T-helper 17 cell (primary cell): ENCODE measurements around the gene CLBA1. TPM values are rescaled to one million over a fixed set of nuclear protein-coding genes. Genes with fewer than 3 reads are reported as not detected.
"Not testable (repeated sequence)": the region's sequence is repeated elsewhere in the genome, so short reads cannot be mapped to it uniquely, and the experiment has no call there.

Experiments used
- ATAC-seq: fragments of 150-1000 bp; cut with Tn5 transposase; 2 replicates; pipeline ENCODE4 v1.10.0; 2021; ENCODE audit warnings: mild to moderate bottlenecking, moderate library complexity
- DNase-seq, 3 donors: peaks; one replicate each; pipeline versions ENCODE4 v3.0.0 to v3.0.0-alpha.2; 2020 to 2021
- H3K9me3 ChIP-seq: one replicate; pipeline ENCODE4 v1.7.0; 2013; ENCODE audit warnings: low read length, mild to moderate bottlenecking; ENCODE audit not compliant: control insufficient read depth, poor library complexity, severe bottlenecking
- H3K27ac Mint-ChIP-seq: one replicate; pipeline ENCODE4 v1.8.0; 2022; ENCODE audit warnings: mild to moderate bottlenecking, moderate library complexity, mixed read lengths
- H3K27me3 Mint-ChIP-seq: one replicate; pipeline ENCODE4 v1.8.0; 2022; ENCODE audit warnings: mixed read lengths
- H3K36me3 Mint-ChIP-seq: one replicate; pipeline ENCODE4 v1.8.0; 2022; ENCODE audit warnings: low read depth, mixed read lengths
- H3K4me1 Mint-ChIP-seq: one replicate; pipeline ENCODE4 v1.8.0; 2022; ENCODE audit warnings: mild to moderate bottlenecking, mixed read lengths
- H3K4me3 Mint-ChIP-seq: one replicate; pipeline ENCODE4 v1.8.0; 2022; ENCODE audit warnings: mild to moderate bottlenecking, moderate library complexity, mixed read lengths
- total RNA-seq, 4 donors: library from RNA in 2 of 4; stranded (reverse) in 2 of 4; gene quantifications; one replicate each; pipeline ENCODE4 v1.2.3 and lab custom pipeline; 2022 to 2026

CLBA1 gene
- total RNA-seq, 2 donors from 2014 or later, result 1.6 to 4.4 TPM

- peak in 1 of 3 donors; percentile 2 for DNase-seq
- H3K27ac Mint-ChIP-seq, H3K4me1 Mint-ChIP-seq, H3K27me3 Mint-ChIP-seq, H3K4me3 Mint-ChIP-seq, ATAC-seq, H3K9me3 ChIP-seq, H3K36me3 Mint-ChIP-seq: not testable (repeated sequence)
These were observed 42.2 kb upstream of the CLBA1 start for GRCh38 chr14:104943216-104944015.

GRCh38 chr14:104944016-104944308 is 41.6 kb upstream of the CLBA1 start:
- H3K4me3 Mint-ChIP-seq, result not testable (repeated sequence)

DNA sequence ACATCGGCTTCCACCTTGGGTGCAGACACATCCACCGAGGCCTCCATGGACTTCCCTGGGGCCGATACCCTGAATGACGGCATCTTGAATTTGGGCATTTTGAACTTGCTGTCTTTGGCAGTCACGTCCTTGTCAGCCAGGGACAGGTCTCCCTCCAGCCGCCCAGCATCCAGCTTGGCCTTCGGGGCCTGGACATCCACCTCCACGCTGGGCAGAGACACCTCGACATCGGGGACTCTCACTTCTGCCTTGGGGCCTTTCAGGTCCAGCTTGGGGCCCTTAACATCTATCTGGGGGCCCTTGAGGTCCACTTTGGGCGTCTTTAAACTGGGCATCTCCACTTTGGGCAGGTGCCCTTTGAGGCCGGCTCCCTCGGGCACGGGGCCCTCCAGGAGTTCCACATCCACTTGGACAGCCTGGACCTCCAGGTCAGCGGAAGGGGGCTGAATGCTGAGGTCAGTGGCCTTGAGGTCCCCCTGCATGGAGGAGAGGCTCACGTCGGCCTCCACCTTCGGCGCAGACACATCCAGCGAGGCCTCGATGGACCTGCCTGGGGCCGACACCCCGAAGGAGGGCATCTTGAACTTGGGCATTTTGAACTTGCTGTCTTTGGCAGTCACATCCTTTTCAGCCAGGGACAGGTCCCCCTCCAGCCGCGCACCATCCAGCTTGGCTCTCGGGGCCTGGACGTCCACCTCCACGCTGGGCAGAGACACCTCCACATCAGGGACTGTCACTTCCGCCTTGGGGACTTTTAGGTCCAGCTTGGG is 41.0 kb upstream of the CLBA1 start:
- H3K27ac Mint-ChIP-seq, H3K4me1 Mint-ChIP-seq, ATAC-seq, H3K27me3 Mint-ChIP-seq, H3K4me3 Mint-ChIP-seq, H3K9me3 ChIP-seq, H3K36me3 Mint-ChIP-seq: not testable (repeated sequence)
- DNase-seq, result peak in 1 of 3 donors; percentile 3

More at GRCh38 chr14:104944016-104944308, 41.6 kb upstream of the CLBA1 start:
- not testable (repeated sequence) for H3K4me1 Mint-ChIP-seq, DNase-seq, H3K36me3 Mint-ChIP-seq, H3K27me3 Mint-ChIP-seq, H3K27ac Mint-ChIP-seq, ATAC-seq, H3K9me3 ChIP-seq

DNA sequence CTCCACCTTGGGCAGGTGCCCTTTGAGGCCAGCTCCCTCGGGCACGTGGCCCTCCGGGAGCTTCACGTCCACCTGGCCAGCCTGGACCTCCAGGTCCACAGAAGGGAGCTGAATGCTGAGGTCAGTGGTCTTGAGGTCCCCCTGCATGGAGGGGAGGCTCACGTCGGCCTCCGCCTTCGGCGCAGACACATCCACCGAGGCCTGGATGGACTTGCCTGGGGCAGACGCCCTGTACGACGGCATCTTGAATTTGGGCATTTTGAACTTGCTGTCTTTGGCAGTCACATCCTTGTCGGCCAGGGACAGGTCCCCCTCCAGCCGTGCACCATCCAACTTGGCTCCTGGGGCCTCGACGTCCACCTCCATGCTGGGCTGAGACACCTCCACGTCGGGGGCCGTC is 40.3 kb upstream of the CLBA1 start:
- not testable (repeated sequence) for H3K4me1 Mint-ChIP-seq, ATAC-seq, H3K27me3 Mint-ChIP-seq, H3K36me3 Mint-ChIP-seq, DNase-seq, H3K9me3 ChIP-seq, H3K4me3 Mint-ChIP-seq, H3K27ac Mint-ChIP-seq

DNA sequence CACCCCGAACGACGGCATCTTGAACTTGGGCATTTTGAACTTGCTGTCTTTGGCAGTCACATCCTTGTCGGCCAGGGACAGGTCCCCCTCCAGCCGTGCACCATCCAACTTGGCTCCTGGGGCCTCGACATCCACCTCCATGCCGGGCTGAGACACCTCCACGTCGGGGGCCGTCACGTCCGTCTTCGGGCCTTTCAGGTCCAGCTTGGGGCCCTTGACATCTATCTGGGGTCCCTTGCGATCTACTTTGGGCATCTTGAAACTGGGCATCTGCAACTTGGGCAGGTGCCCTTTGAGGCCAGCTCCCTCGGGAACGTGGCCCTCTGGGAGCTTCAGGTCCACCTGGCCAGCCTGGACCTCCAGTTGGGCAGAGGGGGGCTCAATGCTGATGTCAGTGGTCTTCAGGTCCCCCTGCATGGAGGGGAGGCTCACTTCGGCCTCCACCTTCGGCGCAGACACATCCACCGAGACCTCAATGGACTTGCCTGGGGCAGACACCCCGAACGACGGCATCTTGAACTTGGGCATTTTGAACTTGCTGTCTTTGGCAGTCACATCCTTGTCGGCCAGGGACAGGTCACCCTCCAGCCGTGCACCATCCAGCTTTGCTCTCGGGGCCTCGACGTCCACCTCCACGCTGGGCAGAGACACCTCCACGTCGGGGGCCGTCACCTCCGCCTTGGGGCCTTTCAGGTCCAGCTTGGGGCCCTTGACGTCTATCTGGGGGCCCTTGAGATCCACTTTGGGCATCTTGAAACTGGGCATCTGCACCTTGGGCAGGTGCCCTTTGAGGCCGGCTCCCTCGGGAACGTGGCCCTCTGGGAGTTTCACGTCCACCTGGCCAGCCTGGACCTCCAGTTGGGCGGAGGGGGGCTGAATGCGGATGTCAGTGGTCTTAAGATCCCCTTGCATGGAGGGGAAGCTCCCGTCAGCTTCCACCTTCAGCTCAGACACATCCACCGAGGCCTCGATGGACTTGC is 39.3 kb upstream of the CLBA1 start:
- ATAC-seq, H3K4me3 Mint-ChIP-seq: not testable (repeated sequence)
- DNase-seq, result peak in 1 of 3 donors; percentile 6

DNA sequence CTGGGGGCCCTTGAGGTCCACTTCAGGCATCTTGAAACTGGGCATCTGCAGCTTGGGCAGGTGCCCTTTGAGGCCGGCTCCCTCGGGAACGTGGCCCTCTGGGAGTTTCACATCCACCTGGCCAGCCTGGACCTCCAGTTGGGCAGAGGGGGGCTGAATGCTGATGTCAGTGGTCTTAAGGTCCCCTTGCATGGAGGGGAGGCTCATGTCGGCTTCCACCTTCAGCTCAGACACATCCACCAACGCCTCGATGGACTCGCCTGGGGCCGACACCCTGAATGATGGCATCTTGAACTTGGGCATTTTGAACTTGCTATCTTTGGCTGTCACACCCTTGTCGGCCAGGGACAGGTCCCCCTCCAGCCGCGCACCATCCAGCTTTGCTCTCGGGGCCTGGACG is 38.4 kb upstream of the CLBA1 start:
- not testable (repeated sequence) for ATAC-seq, H3K9me3 ChIP-seq, DNase-seq, H3K4me3 Mint-ChIP-seq, H3K4me1 Mint-ChIP-seq, H3K27me3 Mint-ChIP-seq, H3K27ac Mint-ChIP-seq, H3K36me3 Mint-ChIP-seq

More for the DNA sequence above, 39.3 kb upstream of the CLBA1 start:
- not testable (repeated sequence) for H3K36me3 Mint-ChIP-seq, H3K27me3 Mint-ChIP-seq, H3K27ac Mint-ChIP-seq, H3K4me1 Mint-ChIP-seq, H3K9me3 ChIP-seq

DNA sequence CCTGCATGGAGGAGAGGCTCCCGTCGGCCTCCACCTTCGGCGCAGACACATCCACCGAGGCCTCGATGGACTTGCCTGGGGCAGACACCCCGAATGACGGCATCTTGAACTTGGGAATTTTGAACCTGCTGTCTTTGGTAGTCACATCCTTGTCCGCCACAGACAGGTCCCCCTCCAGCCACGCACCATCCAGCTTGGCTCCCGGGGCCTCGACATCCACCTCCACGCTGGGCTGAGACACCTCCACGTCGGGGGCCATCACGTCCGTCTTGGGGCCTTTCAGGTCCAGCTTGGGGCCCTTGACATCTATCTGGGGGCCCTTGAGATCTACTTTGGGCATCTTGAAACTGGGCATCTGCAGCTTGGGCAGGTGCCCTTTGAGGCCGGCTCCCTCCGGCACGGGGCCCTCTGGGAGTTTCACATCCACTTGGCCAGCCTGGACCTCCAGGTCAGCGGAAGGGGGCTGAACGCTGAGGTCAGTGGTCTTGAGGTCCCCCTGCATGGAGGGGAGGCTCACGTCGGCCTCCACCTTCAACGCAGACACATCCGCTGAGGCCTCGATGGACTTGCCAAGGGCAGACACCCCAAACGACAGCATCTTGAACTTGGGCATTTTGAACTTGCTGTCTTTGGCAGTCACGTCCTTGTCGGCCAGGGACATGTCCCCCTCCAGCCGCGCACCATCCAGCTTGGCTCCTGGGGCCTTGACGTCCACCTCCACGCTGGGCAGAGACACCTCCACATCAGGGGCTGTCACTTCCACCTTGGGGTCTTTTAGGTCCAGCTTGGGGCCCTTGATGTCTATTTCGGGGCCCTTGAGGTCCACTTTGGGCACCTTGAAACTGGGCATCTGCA is 37.5 kb upstream of the CLBA1 start:
- not testable (repeated sequence) for H3K4me1 Mint-ChIP-seq, H3K27ac Mint-ChIP-seq, H3K27me3 Mint-ChIP-seq, DNase-seq, H3K4me3 Mint-ChIP-seq, ATAC-seq, H3K9me3 ChIP-seq, H3K36me3 Mint-ChIP-seq

GRCh38 chr14:104948736-104949031 is 36.9 kb upstream of the CLBA1 start:
- Mint-ChIP-seq H3K36me3 (peaks cover 4% of the 10 kb centered on the region), H3K4me1 (peaks cover 3% of the 10 kb centered on the region), H3K4me3 (no peak overlapping the region), H3K27me3 (peaks cover 12% of the 10 kb centered on the region), H3K27ac (no peak overlapping the region)
- DNase-seq (no peak), ATAC-seq (no peak)
- H3K9me3 ChIP-seq, result no peaks in the 10 kb centered on the region

GRCh38 chr14:104949406-104949955 is 36.1 kb upstream of the CLBA1 start:
- H3K4me3 Mint-ChIP-seq, H3K4me1 Mint-ChIP-seq, DNase-seq, H3K9me3 ChIP-seq, H3K36me3 Mint-ChIP-seq, H3K27ac Mint-ChIP-seq, ATAC-seq: not testable (repeated sequence)
- peaks cover 20% of the 10 kb centered on the region for H3K27me3 Mint-ChIP-seq

GRCh38 chr14:104950021-104950420 is 35.6 kb upstream of the CLBA1 start:
- ATAC-seq (no peak), DNase-seq (no peak)
- peaks cover 26% of the 10 kb centered on the region for H3K27me3 Mint-ChIP-seq
- peaks cover 3% of the 10 kb centered on the region for H3K4me1 Mint-ChIP-seq
- H3K4me3 Mint-ChIP-seq, result no peak overlapping the region
- H3K36me3 Mint-ChIP-seq, result peaks cover 6% of the 10 kb centered on the region
- no peaks in the 10 kb centered on the region for H3K9me3 ChIP-seq
- no peak overlapping the region for H3K27ac Mint-ChIP-seq

- ATAC-seq, H3K4me1 Mint-ChIP-seq, H3K4me3 Mint-ChIP-seq, H3K27ac Mint-ChIP-seq, H3K36me3 Mint-ChIP-seq, H3K9me3 ChIP-seq: not testable (repeated sequence)
- H3K27me3 Mint-ChIP-seq, result peaks cover 33% of the 10 kb centered on the region
- peak in 1 of 3 donors; percentile 3 for DNase-seq
These were observed 34.9 kb upstream of the CLBA1 start for GRCh38 chr14:104950701-104951100.

GRCh38 chr14:104951863-104952657 is 33.5 kb upstream of the CLBA1 start:
- not testable (repeated sequence) for H3K4me3 Mint-ChIP-seq, H3K27ac Mint-ChIP-seq, H3K4me1 Mint-ChIP-seq, H3K36me3 Mint-ChIP-seq, ATAC-seq, H3K9me3 ChIP-seq
- DNase-seq, result peak in 1 of 3 donors; percentile 4
- H3K27me3 Mint-ChIP-seq, result peaks cover 44% of the 10 kb centered on the region
